Vagina (tissue), 2 donors: ENCODE results near the gene ADM5.

Source experiments
- POLR2A ChIP-seq, 2 donors: fragments of 450-650 bp; IDR thresholded peaks; one replicate each; pipeline ENCODE4 v1.6.1; 2017; ENCODE audit warnings: antibody characterized with exemption in 2 of 2, mild to moderate bottlenecking in 2 of 2, moderate library complexity in 2 of 2
- POLR2AphosphoS5 ChIP-seq, 2 donors: sonication (generic); formaldehyde crosslinking; IDR thresholded peaks; one replicate each; pipeline ENCODE4 v1.9.0; 2017; ENCODE audit warnings: antibody characterized with exemption in 2 of 2, mild to moderate bottlenecking in 2 of 2, low read depth in 1 of 2; ENCODE audit not compliant: insufficient read depth in 1 of 2
- TF ChIP-seq, protein P1 (sequence below), 3 experiments: fragments of 450-650 bp in 2 of 3; fragments of 200-600 bp in 1 of 3; sonication (generic) in 1 of 3; IDR thresholded peaks; one replicate each; pipeline ENCODE4 v1.5.1; 2017 to 2019; ENCODE audit warnings: antibody characterized with exemption in 3 of 3, mild to moderate bottlenecking in 2 of 3, moderate library complexity in 2 of 3

GRCh38 chr19:49651820-49652550 is 37.4 kb upstream of the ADM5 start:
- TF ChIP-seq, protein P1, sequence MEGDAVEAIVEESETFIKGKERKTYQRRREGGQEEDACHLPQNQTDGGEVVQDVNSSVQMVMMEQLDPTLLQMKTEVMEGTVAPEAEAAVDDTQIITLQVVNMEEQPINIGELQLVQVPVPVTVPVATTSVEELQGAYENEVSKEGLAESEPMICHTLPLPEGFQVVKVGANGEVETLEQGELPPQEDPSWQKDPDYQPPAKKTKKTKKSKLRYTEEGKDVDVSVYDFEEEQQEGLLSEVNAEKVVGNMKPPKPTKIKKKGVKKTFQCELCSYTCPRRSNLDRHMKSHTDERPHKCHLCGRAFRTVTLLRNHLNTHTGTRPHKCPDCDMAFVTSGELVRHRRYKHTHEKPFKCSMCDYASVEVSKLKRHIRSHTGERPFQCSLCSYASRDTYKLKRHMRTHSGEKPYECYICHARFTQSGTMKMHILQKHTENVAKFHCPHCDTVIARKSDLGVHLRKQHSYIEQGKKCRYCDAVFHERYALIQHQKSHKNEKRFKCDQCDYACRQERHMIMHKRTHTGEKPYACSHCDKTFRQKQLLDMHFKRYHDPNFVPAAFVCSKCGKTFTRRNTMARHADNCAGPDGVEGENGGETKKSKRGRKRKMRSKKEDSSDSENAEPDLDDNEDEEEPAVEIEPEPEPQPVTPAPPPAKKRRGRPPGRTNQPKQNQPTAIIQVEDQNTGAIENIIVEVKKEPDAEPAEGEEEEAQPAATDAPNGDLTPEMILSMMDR (IDR thresholded peaks at IDR 0.05): no peak
- TF ChIP-seq POLR2AphosphoS5 (IDR thresholded peaks at IDR 0.05; ENCODE audit: insufficient read depth in 1 of 2, low read depth in 1 of 2) (no peak), POLR2A (IDR thresholded peaks at IDR 0.05) (no peak)
